SKM-1 (cell line): Measurements from ENCODE around the gene CACNA2D2.
A peak's percentile ranks its signal among the peaks of the same experiment; 100 is the strongest.

Experiments used
- DNase-seq: peaks from one replicate; lab custom pipeline; 2025; ENCODE audit not compliant: unreplicated experiment; lab: John Stamatoyannopoulos, UW

The CACNA2D2 gene

GRCh38 chr3:50466177-50466576 lies 37.3 kb downstream of the CACNA2D2 start:
- DNase-seq = no peak

DNA sequence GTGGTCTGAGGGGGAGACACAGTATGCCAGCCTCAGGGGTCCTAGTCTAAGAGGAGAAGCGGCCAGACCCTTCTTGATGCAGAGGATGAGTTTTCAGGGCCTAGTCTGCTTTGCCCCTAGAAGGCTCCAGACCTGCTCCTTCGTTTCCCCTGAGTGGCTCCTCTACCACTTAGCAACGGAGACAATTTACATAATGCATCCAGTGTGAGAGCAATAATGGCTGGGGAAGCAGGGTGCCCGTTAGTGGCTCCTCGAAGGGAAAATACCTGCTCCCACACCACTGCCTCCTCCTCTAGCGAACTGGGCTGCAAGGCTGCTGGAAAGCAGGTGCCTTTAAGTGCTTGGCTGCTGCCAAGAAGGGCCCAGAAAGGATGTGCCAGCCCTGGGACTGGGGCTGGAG lies 38.9 kb downstream of the CACNA2D2 start:
- DNase-seq = no peak

DNA sequence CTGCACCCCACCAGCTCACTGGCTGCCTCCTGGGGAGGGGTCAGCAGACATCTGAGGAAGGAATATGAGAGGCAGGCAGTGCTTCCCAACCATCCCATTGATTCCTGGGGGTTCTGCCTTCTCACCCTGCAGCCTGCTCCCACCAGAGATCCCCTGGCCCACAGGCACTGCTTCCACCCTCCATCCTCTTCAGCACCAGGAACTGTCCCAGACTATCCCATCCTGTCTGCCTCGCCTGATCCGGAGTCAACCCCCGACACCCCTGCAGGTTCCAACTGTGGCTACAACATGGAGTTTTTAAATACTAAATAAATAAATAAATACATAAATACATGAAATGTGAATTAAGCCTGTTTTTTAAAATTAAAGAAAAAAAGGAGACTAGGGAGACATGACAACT lies 43.6 kb downstream of the CACNA2D2 start:
- DNase-seq = no peak

DNA sequence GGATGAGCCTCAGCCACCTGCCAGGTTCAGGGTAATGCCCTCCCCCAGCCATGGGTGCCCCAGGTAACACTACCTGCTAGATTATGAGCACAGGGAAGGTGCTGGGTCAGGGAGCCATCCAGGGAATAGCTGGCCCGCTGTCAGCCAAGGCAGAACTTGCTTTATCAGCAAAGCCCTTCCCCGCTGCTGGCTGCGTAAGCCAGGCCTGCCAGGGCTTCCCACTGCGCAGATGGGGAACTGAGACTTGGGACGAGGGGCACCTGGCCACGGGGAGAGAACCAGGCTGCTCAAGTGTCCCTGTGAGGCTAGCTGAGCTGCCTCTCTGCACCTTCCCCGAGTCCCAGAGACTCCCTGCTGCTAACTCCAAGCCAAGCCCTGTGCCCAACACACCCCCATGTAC lies 45.4 kb downstream of the CACNA2D2 start:
- DNase-seq = no peak

DNA sequence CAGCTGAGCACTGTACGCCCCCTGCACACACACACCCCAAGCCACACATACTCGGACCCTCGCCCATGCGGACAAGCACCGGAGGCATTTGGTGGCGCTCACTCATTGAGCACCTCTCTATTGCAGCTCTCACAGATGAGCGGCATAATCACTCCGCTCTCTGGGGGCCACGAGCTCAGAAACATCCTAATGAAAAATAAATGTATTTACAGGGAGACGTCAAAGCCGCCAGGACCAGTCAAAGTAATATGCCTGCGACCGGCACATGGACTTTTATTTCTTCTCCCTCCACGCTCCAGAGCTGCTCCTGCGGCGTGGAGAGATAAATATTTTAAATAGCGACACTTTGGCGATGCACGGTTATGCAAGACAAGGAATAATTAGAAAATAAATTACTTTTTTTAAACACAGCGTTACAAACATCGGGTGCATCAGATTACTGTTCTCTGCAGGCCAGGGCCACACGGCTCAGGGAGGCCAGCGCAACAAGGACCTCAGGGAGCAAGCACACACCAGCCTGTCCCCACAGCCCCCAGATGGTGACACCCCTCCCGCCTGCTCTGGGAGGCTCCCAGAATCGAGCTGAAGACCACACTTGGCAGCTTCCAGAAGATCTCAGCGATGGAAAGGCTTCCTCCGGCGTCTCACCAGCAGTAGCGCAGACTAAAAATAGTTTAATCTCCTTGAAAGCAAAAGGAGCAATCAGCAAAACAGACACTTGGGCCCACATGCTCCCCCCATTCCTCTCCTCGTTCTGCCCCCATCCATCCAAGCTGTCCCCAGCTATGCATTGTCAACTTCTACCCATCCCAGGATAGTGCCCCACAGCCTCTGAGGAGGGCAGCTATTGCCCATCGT lies 48.0 kb downstream of the CACNA2D2 start:
- no peak for DNase-seq

- DNase-seq = no peak
Measured at GRCh38 chr3:50454481-50455070, 48.9 kb downstream of the CACNA2D2 start.

DNA sequence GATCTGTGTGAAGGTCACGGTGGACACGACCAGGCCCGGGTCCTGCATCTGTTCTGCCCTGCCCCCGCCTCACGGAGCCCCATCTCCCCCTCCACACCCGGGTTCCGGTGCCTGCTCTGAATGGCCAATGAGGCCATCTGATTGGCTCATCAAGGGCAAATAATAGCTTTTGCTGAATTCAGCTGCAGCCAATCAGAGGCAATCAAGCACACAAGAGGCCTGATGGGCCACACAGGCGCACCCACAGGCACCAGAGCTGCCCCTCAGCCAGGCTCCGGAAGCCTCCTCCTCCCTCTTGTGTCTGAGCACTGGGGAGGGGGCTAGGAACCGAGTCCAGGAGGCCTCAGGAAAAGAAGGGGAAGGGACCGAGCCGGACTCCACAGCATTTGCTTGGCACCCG lies 49.5 kb downstream of the CACNA2D2 start:
- DNase-seq = no peak

DNA sequence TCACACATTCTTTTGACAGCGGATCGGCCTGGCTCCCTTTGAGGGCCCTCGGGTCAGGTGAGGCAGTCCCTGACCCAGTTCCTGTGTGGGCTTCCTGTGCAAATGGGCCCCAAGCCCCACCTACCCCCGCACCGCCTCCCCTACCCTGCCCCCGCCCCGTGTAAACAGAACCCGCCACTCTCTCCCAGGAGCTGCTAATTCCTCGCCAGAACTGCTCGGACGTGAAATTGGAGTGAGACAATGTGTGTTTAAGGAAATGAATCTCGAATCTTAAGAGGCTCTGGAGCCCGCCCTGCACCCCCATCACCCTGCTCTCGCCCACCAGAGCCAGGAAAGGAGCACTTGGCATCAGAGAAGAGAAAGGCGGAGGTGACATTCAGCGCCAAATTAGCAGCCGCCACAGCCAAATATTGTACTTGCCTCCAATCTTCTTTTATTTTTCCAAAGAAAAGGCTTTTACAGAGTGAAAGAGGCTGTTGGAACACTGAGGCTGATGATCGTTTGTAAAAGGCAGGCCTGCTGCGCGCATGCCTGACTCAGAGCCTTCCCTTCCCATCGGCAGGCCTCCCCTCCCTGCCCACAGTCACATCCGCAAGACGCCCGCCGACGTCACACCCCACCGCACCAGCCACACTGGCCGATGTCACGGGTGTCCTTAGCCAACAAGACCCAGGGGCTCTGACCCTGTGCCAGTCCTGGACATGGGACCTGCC lies 53.1 kb downstream of the CACNA2D2 start:
- DNase-seq = no peak

DNA sequence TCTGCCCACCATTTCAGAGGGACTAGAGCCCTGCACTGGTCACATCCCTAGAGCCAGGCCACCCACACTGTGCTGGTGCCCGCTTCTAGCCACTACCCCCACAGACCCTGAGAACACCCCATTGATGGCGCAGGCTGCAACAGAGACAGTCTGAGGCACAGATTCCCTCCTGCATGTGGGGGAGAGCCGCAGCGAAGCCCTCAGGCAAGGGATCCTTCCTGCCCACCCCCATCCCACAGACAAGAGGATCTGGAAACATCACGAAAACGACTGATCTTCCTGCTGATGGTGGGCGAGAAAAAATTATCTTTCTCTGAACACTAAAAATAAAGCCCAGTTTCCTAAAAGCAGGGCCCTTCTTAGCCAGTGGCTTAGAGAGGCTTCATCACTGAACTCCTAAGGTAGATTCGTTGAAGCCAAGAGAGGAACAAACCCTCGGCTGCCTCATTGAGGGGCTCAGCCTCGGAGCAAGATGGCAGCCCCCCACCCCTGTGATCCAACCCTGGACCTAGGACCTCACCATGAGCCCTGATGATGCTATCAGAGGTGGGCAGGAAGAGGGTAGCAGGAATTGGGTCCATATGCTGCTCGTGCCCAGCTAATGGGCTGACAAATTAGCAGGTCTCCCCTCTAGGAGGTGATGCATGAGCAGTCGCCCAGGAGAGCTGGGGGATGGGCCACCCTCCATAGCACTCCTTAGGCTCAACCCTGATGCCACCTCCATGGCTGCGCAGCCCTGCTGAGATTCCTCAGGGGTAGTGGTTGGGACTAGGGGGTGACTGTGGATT lies 54.5 kb downstream of the CACNA2D2 start:
- DNase-seq = no peak

- DNase-seq = peak; percentile 88
Measured at GRCh38 chr3:50447290-50447840, 56.1 kb downstream of the CACNA2D2 start.

GRCh38 chr3:50445919-50446318 lies 57.5 kb downstream of the CACNA2D2 start:
- no peak for DNase-seq

GRCh38 chr3:50444782-50445181 lies 58.7 kb downstream of the CACNA2D2 start:
- DNase-seq = no peak

- DNase-seq = no peak
Measured at GRCh38 chr3:50444213-50444612, 59.2 kb downstream of the CACNA2D2 start.

DNA sequence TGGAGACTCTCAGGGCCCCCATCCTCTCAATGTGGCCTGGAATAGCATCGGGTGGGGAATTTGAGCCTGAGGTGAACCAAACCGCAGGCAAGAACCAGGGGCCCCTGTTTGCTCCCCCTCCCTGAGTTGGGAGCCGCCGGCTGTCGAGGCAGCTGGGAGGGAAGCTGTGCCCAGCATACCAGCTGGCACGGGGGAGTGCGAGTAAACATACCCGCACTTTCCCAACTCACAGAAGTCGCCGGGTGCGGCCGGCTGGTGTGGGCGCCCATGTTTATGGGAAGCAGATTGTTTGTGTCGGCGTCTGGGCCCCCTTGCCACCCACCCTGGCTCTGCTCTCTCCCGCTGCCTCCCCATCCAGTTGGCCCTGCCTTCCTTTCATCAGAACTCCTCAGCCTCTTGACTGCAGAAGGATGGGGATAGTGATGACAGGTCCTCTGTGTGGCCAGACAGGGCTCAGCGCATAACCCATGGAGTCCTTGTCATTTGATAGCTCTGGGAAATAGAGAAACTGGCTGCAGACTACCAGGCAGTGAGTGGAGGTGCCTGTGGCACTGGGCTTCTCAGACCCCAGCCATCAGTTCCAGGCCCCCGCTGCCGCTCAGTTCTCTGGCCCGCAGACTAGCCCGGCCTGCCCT lies 60.4 kb downstream of the CACNA2D2 start:
- no peak for DNase-seq

DNA sequence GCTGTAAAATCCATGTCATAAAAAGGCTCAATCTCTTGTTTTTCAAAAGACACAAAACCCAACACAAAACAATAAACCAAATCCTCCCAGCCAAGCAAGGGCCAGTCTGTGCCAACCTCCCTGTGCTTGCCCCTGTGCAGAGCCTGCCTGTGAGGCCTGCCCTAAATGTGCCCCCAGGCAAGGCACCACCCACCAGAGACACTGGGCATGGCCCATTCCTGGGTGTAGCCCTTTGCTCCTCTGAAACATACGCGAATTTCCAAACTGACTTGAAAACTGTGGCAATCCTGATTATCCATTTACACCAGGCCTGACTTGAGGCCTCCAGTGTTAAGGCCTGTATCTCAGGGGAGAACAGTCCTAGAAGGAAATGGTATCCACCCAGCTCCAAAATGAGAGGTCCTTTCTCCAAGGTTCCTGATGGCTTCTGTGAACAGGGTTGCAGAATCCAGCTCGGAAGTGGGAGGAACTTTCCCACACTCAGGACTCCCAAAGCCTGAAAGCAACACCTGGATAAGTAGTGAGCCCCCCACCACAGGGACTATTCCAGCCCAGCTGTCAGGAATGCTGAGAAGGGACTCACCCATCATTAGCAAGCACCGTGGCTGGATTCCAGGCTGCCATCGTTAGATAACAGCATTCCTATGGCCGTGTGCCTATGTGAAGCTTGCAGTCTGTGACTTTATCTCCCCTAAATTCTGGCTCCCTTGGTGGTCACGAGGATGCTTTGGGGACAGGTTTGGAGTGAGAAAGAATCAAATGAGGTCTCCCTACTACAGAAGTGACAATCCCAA lies 61.8 kb downstream of the CACNA2D2 start:
- DNase-seq = no peak

GRCh38 chr3:50436114-50436674 lies 67.2 kb downstream of the CACNA2D2 start:
- DNase-seq = peak; percentile 42

GRCh38 chr3:50435371-50436113 lies 67.9 kb downstream of the CACNA2D2 start:
- DNase-seq = no peak

GRCh38 chr3:50433954-50434353 lies 69.5 kb downstream of the CACNA2D2 start:
- DNase-seq = no peak
